Measurements from ENCODE around the gene HMGN3.

HMGN3 gene

GRCh38 chr6:79173378-79173777, 61.1 kb downstream of the HMGN3 start:
- DNase-seq = no peak

GRCh38 chr6:79170959-79171358, 63.5 kb downstream of the HMGN3 start:
- DNase-seq = no peak

GRCh38 chr6:79170431-79170830, 64.1 kb downstream of the HMGN3 start:
- DNase-seq = no peak

- DNase-seq = no peak
Measured at GRCh38 chr6:79168695-79168980, 65.8 kb downstream of the HMGN3 start.

GRCh38 chr6:79167931-79168694, 66.4 kb downstream of the HMGN3 start:
- no peak for DNase-seq

- DNase-seq = no peak
Measured at GRCh38 chr6:79159846-79160245, 74.6 kb downstream of the HMGN3 start.

GRCh38 chr6:79158856-79159516, 75.5 kb downstream of the HMGN3 start:
- DNase-seq = no peak

GRCh38 chr6:79157961-79158644, 76.4 kb downstream of the HMGN3 start:
- no peak for DNase-seq

- DNase-seq = no peak
Measured at GRCh38 chr6:79152269-79152737, 82.2 kb downstream of the HMGN3 start.

Measured in activated CD4-positive, alpha-beta T cell treated with anti-CD3 and anti-CD28 coated beads, Interleukin-2, amount 50 U/mL, for 16 hours (primary cell).